Panc1 (cell line): Measurements from ENCODE around the gene JMJD1C.

Experiments
- POLR2AphosphoS5 ChIP-seq: IDR thresholded peaks from 2 replicates; pipeline ENCODE4 v1.6.1; 2012; ENCODE audit warnings: mild to moderate bottlenecking, low read depth, low read length, moderate library complexity
- SIN3A ChIP-seq: IDR thresholded peaks from 2 replicates; pipeline ENCODE4 v1.6.1; 2012; ENCODE audit warnings: low read depth, mild to moderate bottlenecking, low read length, moderate library complexity, borderline replicate concordance; ENCODE audit not compliant: insufficient read depth
- TCF7L2 ChIP-seq: IDR thresholded peaks from 2 replicates; pipeline ENCODE4 v1.6.1; 2011; ENCODE audit warnings: mild to moderate bottlenecking, low read depth, low read length, inconsistent platforms
- TF ChIP-seq, protein P1 (sequence below): fragments of 450-650 bp; IDR thresholded peaks from 2 replicates; pipeline ENCODE4 v1.5.1; 2017; ENCODE audit warnings: mild to moderate bottlenecking
- TF ChIP-seq, protein P2 (sequence below), 2 experiments: IDR thresholded peaks; 2 replicates each; pipeline ENCODE4 v1.6.1; 2011 to 2012; ENCODE audit warnings: low read depth in 2 of 2, control low read depth in 1 of 2, low read length in 1 of 2, mild to moderate bottlenecking in 1 of 2, moderate library complexity in 1 of 2; ENCODE audit not compliant: insufficient read depth in 1 of 2

GRCh38 chr10:63129888-63130287, 335.9 kb downstream of the JMJD1C start:
- TF ChIP-seq TCF7L2 (no peak), POLR2AphosphoS5 (no peak), SIN3A (no peak)
- TF ChIP-seq, protein P1, sequence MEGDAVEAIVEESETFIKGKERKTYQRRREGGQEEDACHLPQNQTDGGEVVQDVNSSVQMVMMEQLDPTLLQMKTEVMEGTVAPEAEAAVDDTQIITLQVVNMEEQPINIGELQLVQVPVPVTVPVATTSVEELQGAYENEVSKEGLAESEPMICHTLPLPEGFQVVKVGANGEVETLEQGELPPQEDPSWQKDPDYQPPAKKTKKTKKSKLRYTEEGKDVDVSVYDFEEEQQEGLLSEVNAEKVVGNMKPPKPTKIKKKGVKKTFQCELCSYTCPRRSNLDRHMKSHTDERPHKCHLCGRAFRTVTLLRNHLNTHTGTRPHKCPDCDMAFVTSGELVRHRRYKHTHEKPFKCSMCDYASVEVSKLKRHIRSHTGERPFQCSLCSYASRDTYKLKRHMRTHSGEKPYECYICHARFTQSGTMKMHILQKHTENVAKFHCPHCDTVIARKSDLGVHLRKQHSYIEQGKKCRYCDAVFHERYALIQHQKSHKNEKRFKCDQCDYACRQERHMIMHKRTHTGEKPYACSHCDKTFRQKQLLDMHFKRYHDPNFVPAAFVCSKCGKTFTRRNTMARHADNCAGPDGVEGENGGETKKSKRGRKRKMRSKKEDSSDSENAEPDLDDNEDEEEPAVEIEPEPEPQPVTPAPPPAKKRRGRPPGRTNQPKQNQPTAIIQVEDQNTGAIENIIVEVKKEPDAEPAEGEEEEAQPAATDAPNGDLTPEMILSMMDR, result no peak
- TF ChIP-seq, protein P2, sequence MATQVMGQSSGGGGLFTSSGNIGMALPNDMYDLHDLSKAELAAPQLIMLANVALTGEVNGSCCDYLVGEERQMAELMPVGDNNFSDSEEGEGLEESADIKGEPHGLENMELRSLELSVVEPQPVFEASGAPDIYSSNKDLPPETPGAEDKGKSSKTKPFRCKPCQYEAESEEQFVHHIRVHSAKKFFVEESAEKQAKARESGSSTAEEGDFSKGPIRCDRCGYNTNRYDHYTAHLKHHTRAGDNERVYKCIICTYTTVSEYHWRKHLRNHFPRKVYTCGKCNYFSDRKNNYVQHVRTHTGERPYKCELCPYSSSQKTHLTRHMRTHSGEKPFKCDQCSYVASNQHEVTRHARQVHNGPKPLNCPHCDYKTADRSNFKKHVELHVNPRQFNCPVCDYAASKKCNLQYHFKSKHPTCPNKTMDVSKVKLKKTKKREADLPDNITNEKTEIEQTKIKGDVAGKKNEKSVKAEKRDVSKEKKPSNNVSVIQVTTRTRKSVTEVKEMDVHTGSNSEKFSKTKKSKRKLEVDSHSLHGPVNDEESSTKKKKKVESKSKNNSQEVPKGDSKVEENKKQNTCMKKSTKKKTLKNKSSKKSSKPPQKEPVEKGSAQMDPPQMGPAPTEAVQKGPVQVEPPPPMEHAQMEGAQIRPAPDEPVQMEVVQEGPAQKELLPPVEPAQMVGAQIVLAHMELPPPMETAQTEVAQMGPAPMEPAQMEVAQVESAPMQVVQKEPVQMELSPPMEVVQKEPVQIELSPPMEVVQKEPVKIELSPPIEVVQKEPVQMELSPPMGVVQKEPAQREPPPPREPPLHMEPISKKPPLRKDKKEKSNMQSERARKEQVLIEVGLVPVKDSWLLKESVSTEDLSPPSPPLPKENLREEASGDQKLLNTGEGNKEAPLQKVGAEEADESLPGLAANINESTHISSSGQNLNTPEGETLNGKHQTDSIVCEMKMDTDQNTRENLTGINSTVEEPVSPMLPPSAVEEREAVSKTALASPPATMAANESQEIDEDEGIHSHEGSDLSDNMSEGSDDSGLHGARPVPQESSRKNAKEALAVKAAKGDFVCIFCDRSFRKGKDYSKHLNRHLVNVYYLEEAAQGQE (IDR thresholded peaks at IDR 0.05; ENCODE audit: insufficient read depth in 1 of 2, low read depth in 2 of 2, low read length in 1 of 2), result no peak
